GM18861 (cell line): ENCODE measurements around the gene LAMA5.

Source experiments
- ATAC-seq: cut with Tn5 transposase; IDR thresholded peaks from one replicate; pipeline ENCODE4 v1.9.1; 2021; ENCODE audit not compliant: unreplicated experiment

LAMA5 gene

DNA sequence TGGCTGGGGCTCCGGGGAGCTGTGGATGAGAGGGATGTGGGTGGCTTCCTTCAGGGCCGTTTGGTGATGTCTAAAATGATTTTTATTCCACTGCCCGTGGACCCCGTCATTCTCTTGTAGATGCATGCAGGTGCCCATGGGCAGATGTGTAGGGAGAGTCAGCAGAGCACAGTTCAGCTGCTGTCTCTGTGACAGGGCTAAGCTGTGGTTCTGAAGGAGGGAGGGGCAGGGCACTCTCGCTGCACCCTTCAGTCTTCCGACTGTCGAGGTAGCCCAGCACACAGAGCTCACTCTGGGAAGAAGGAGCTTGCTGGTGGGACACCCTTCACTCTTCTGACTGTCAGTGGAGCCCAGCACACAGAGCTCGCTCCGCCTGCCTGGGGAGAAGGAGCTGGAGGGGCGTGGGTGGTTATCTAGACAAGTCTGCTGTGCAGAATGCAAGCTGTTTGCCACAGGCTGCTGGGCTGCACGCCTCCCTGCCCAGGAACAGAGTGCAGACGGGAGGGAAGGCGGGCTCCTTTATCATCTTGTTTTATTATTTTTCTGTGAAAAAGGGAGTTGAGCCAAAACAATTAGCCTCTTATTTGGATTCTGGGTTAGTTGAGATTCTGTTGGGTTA is 92.7 kb downstream of the LAMA5 start:
- no peak for ATAC-seq

DNA sequence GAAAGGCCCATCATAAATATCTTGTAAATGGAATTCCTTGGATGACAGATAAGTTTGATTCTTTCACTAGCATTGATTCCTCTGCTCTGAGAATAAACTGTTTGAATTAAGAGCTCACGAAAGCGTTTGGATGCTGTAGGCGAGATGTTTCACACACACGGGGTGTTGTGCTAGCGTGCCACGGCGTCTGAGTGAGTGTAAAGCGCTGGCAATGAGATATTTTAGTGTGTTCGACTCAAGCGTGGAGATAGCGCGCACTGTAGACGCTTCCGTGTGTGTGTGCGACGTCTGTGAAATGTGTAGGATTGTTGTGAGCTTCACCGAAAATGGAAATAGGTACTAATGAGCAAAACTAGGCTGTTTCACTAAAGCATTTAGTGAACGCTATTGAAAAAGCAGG is 93.7 kb downstream of the LAMA5 start:
- ATAC-seq, result no peak

DNA sequence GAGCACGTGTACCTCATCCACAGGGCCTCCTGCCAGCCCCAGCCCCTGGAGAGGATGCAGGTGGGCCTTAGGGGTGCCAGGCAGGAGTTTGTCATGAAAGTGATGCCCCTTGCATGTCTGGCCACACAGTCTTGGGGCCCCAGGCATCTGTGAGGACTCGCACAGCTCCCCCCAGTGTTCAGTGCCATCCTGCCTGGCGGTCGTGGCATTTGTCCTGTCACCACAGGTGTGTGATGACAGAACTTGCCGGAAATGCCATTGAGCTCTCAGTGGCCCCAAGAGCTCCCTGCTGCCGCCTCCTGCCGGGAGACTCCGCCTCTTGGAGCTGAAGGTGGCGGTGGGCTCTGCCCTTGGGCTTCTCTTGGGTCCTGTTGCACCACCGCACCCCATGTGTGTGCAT is 94.9 kb downstream of the LAMA5 start:
- no peak for ATAC-seq

DNA sequence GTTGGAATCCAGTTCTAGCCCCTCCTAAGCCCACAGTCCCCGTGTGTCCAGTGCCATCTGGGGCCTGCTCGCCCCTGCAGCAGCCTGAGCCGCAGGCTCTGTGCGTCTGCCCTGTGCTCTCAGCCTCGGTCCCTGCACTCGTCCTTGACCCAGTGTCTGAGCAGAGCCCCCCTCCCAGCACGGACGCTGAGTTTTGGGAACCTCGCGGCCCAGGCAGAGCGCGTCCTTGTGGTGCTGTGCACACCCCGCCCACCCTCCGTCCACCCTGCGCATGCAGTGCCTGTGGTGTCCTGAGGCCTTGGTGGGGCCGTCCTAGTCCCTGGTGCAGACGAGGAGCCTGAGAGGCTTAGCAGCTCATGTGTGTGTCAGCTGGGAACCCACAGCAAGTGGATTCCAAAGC is 97.2 kb downstream of the LAMA5 start:
- no peak for ATAC-seq

DNA sequence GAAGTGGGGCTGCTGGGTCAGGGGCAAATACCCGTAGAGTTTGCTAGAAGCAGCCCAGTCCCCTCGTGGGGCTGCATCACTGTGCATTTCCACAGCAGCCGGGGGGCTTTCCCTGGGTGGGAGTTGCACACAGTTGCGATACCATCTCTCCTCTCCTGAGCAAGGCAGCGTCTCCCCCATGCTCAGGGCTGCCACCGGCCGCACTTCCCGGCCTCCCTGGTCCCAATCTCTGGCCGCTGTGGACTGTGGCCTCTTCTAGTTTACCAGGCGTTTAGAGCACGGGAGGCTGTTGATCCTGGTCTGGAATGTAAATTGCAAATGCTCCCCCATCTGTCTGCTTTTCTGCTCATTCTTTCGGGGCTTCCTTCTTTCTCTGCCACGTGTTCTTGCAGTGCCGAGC is 97.7 kb downstream of the LAMA5 start:
- ATAC-seq, result no peak

DNA sequence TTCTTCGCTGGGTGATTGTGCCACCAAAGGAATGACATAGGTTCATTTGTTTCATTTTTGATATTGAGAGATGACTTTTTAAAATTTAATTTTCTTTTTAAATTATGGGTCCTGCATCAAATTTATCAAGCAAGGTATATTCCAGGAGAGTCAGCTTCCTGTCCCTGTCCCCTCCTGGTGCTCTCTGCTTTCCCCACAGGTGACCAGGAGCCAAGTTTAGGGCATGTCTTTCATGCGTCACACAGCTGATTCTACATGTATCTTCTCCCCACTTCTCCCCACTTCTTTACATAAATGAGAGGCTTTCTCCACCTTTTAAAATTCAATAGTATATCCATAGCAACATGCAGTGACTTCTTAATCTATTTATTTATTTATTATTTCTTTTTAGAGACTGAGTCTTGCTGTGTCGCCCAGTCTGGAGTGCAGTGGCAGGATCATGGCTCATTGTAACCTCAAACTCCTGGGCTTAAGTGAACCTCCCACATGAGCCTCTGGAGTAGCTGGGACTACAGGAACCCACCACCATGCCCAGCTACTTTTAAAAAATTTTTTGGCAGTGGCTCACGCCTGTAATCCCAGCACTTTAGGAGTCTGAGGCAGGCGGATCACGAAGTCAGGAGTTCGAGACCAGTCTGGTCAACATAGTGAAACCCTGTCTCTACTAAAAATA is 98.7 kb downstream of the LAMA5 start:
- ATAC-seq, result no peak

DNA sequence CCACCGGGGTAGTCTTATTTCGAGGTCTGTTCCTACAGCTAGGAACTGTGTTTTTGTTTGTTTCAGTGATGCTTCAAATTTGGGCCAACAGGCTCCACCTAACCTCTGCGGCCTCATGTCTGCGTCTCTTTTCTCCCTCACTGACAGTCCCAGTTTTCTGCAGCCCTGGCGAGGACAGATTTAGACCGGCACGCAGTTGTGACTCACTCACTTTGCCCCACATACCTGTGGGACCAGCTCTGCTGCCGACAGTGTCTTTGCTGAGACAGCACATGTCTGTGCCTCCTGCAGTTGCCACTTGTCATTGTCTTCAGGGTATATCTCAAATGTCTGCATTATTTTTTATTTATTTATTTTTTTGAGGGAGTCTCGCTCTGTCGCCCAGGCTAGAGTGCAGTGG is 99.6 kb downstream of the LAMA5 start:
- no peak for ATAC-seq

DNA sequence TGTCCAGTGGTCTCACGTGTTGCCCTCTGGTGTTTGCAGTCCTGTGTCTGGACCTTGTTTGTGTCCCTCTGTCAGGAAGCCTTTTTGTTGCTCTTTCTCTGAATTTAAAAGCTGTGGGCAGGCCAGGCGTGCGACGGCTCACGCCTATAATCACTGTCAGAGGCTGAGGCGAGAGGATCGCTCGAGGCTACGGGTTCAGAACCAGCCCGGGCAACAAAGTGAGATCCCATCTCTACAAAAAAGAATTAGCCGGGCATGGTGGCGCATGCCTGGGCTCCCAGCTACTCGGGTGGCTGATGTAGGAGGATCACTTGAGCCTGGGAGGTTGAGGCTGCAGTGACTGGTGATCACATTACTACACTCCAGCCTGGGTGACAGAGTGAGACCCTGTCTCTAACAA is 100.3 kb downstream of the LAMA5 start:
- ATAC-seq, result no peak

DNA sequence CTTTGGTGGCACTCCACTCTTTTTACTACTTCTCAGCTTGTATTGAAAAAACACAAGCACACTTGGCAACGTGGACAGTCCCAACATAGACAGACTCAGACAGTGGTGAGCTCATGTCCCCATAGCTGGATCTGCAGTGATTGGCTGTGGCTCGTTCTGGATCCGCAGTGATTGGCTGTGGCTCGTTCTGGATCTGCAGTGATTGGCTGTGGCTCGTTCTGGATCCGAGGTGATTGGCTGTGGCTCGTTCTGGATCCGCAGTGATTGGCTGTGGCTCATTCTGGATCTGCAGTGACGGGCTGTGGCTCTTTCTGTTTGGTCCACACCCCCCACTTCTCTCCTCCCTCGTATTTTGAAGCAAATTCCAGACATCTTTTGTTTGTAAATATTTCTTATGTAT is 100.8 kb downstream of the LAMA5 start:
- no peak for ATAC-seq

DNA sequence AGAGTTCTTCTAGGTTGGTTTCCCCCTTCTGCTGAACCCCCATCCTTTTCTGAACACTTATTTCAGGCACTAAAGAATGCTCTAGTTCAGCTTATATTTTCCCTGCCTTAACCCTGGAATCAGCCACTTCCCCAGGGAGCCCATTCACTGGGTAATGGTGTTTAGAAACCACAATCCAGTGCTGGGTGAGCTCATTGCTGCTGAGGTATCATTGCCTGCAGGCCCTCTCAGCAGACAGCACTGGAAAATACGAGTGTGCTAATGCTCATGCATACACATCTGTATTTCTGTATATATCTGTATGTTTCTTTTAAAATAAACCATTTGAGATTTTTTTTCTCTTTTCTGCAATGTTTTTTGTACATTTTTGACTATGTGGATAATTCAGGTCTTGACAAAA is 101.7 kb downstream of the LAMA5 start:
- no peak for ATAC-seq

DNA sequence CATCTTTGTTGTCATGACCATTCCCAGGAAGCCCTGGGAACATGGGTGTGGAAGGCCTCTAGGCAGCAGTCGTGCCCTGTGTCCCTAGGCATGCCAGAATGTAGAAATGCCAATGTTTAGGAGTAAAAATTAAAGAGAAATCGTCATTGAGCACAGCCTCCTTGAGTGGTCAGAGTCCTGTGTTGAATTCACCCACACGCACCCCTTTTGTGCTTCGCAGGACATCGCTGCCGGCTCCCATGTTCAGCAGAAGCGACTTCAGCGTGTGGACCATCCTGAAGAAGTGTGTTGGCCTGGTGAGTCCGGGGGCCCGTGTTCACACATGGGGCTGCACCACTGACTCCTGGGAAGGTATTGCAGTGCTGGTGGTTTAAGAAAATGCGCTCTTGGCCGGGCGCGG is 103.7 kb downstream of the LAMA5 start:
- ATAC-seq, result no peak

DNA sequence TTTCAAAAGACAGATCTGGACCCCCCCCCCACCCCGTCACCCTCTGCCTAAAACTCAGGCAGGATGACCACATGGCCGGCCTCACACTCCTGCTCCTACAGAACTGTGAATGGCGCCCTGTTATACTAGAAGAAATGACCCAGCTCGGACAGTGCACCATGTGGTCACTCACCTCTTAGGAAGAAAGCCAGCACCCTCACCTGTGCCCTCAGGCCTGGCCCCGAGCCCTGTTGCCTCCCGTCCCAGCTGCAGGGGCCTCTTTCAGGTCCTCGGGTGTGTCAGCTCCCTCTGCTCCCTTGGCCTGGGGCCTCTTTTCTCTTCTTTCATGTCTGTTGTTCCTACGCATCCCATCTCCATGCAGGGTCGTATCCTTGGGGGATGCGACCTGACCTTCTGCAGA is 105.0 kb downstream of the LAMA5 start:
- ATAC-seq, result no peak

DNA sequence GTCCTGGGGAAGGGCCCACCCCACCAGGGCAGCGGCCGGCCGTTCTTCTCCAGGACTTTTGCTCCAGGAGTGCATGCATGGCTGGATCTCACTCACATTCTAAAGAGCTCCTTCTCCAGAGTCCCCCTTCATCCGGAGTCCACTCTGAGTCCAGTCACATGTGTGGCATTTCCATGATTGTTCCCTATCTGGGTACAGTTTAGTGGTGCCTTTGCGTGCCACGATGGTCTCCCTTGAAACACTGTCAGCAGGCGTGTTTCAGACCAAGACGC is 107.9 kb downstream of the LAMA5 start:
- no peak for ATAC-seq
